A673 (cell line): ENCODE data around the gene SERINC5. TPM values are rescaled to one million over a fixed set of nuclear protein-coding genes. Genes with fewer than 3 reads are reported as not detected.
"Not testable (repeated sequence)": the region's sequence is repeated elsewhere in the genome, so short reads cannot be mapped to it uniquely, and the experiment has no call there.

Source experiments
- Bru-seq: library from RNA; stranded (reverse); fragments of 400-500 nt; gene quantifications from one replicate; lab custom pipeline; 2021; lab: Mats Ljungman, UMichigan
- BruChase-seq, 2 experiments: library from RNA; stranded (reverse); fragments of 400-500 nt; gene quantifications; one replicate each; lab custom pipeline; 2021; lab: Mats Ljungman, UMichigan
- BruUV-seq: library from RNA; stranded (reverse); fragments of 400-500 nt; replicated peaks from 2 replicates; lab custom pipeline; 2021; lab: Mats Ljungman, UMichigan
- CTCF ChIA-PET: fragments of 300-600 bp; sonication (Branson Sonifier 250); formaldehyde crosslinking; loops from one replicate; lab custom pipeline; 2022; ENCODE audit warnings: antibody characterized with exemption; lab: Charles Lee
- POLR2A ChIA-PET: fragments of 300-600 bp; sonication (Branson Sonifier 250); formaldehyde crosslinking; loops from one replicate; lab custom pipeline; 2022; ENCODE audit warnings: antibody characterized with exemption; ENCODE audit not compliant: low non-redundant PET; lab: Charles Lee
- DNase-seq: peaks from one replicate; pipeline ENCODE4 v3.0.0-alpha.2; 2015; ENCODE audit warnings: low spot score
- H3K27ac ChIP-seq: fragments of 200-600 bp; sonication (generic); 2 replicates; pipeline ENCODE4 v1.5.1; 2016; ENCODE audit warnings: mixed run types, low read depth, mild to moderate bottlenecking, mixed read lengths, antibody characterized with exemption, low read length; ENCODE audit not compliant: poor library complexity, severe bottlenecking
- H3K27me3 ChIP-seq: fragments of 200-600 bp; sonication (generic); replicated peaks from 2 replicates; pipeline ENCODE4 v1.6.1; 2017; ENCODE audit warnings: mixed run types, low read depth, mild to moderate bottlenecking, mixed read lengths, antibody characterized with exemption, low read length; ENCODE audit not compliant: insufficient read depth, poor library complexity
- H3K36me3 ChIP-seq: fragments of 200-600 bp; sonication (generic); 2 replicates; pipeline ENCODE4 v1.6.1; 2016; ENCODE audit warnings: mixed run types, mild to moderate bottlenecking, mixed read lengths, antibody characterized with exemption, low read length; ENCODE audit not compliant: insufficient read depth, poor library complexity, severe bottlenecking
- H3K4me1 ChIP-seq: fragments of 200-600 bp; sonication (generic); 2 replicates; pipeline ENCODE4 v1.6.1; 2017; ENCODE audit warnings: mixed run types, mild to moderate bottlenecking, mixed read lengths, antibody characterized with exemption, low read length; ENCODE audit not compliant: insufficient read depth, poor library complexity, severe bottlenecking
- H3K4me3 ChIP-seq: fragments of 200-600 bp; sonication (generic); 2 replicates; pipeline ENCODE4 v1.5.1; 2016; ENCODE audit warnings: low read depth, mixed run types, mild to moderate bottlenecking, mixed read lengths, low read length; ENCODE audit not compliant: poor library complexity, severe bottlenecking
- H3K9me3 ChIP-seq: fragments of 200-600 bp; sonication (generic); 2 replicates; pipeline ENCODE4 v1.6.1; 2016; ENCODE audit warnings: mixed run types, low read depth, mild to moderate bottlenecking, mixed read lengths, antibody characterized with exemption, low read length; ENCODE audit not compliant: poor library complexity, severe bottlenecking
- EZH2 ChIP-seq: fragments of 200-600 bp; sonication (generic); IDR thresholded peaks from 2 replicates; pipeline ENCODE4 v1.6.1; 2017; ENCODE audit warnings: borderline replicate concordance, low read depth, mild to moderate bottlenecking, mixed read lengths, antibody characterized with exemption, low read length; ENCODE audit not compliant: poor library complexity, severe bottlenecking
- intact Hi-C: fragments of 100-400 bp; cut with micrococcal nuclease; formaldehyde crosslinking; loops from one replicate; pipeline ENCODE4 v1.10.0; 2022; ENCODE audit not compliant: unreplicated experiment
- long read RNA-seq: library from polyadenylated mRNA; stranded (forward); transcript quantifications from one replicate; pipeline ENCODE4 v2.0.0, GENCODE V29; 2022
- total RNA-seq: library from RNA; stranded (reverse); gene quantifications from 2 replicates; pipeline ENCODE4 v1.2.3, GENCODE V29; 2021
- TF ChIP-seq, protein P1 (sequence below): fragments of 300-800, 200-600 bp; sonication (generic); conservative IDR thresholded peaks from 2 replicates; pipeline ENCODE4 v1.5.1; 2017; ENCODE audit warnings: low read depth, mild to moderate bottlenecking, antibody characterized with exemption, low read length, moderate library complexity, mixed read lengths

SERINC5 gene
- total RNA-seq: 20.6 and 21.0 TPM in 2 replicates
- Bru-seq, nascent RNA: percentile 60 among the genes with signal in this experiment
- BruChase-seq, experiment 1, labeled RNA remaining after a 2-hour chase: percentile 63 among the genes with signal in this experiment
- percentile 74 among the genes with signal in this experiment for BruChase-seq, experiment 2, labeled RNA remaining after a 6-hour chase
- long read RNA-seq, full-length matches to known transcripts: 1 of 8 reads
- long read RNA-seq, partial matches to known transcripts: 2 of 8 reads
- long read RNA-seq, other reads (novel, unspliced or antisense): 5 of 8 reads

DNA sequence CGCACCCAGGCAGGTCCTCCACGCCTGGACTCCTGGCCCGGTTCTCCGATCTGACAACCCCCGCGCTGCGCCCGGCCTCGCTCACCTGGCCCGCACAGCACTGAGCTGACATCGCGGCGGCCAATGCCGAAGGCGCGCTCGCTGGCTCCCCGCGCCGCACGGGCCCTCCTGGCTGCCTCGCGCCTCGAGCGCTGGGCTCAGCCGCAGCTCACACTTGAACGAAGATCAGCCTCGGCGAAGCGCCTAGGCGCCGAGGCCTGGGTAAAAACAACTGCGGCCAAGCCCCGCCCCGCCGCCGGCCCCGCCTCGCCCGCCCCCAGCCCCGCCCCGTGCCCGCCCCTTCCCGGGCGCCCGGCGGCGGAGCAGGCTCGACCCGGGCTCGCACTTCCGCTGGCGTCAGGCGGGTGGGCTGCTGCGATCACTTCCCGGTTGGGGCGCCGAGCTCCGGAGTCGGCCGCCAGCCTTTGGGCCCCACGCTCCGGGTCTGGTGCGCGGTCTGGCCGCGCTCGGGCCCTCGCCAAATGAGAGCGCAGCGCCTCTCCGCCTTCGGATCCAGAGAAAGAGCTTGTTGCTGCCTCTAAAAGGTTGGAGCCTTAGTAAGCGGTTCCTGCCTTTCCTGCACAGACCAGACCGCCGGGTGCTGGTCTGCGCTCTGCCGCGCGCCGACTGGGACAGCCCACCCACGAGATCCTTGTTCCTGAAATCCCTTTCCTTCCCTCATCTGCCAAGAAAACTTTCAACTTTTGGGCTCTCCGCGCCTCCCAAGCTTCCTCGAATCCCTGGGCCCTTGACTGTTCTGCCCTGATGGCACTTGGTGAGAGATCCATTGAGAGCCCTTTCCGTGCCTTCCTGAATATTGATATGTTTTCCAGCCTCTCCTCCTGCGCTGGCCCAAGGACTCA is at the start of gene SERINC5:
TSS of gene SERINC5 (minus strand) at position 238 of the 902 bp plus-strand sequence. CDS start at position 112, 126 bp downstream.
- H3K27me3 ChIP-seq: no peaks in the 10 kb centered on the region
- no peaks in the 10 kb centered on the region for H3K9me3 ChIP-seq
- no peaks in the 10 kb centered on the region for H3K36me3 ChIP-seq

DNA sequence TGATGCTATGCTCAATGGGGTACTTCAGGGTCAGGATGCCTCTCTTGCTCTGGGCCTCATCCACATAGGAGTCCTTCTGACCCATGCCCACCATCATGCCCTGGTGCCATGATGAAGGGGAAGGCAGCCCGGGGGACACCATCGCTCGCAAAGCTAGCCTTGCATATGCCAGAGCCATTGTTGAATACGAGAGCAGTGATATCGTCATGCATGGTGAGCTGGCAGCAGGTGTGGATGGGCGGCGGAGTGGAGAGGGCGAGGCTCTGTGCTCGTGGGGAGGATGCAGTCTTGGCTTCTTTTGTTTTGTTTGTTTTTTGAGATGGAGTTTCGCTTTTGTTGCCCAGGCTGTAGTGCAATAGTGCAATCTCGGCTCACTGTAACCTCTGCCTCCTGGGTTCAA is 46.8 kb upstream of the SERINC5 start:
- TF ChIP-seq EZH2: no peak
- TF ChIP-seq, protein P1, sequence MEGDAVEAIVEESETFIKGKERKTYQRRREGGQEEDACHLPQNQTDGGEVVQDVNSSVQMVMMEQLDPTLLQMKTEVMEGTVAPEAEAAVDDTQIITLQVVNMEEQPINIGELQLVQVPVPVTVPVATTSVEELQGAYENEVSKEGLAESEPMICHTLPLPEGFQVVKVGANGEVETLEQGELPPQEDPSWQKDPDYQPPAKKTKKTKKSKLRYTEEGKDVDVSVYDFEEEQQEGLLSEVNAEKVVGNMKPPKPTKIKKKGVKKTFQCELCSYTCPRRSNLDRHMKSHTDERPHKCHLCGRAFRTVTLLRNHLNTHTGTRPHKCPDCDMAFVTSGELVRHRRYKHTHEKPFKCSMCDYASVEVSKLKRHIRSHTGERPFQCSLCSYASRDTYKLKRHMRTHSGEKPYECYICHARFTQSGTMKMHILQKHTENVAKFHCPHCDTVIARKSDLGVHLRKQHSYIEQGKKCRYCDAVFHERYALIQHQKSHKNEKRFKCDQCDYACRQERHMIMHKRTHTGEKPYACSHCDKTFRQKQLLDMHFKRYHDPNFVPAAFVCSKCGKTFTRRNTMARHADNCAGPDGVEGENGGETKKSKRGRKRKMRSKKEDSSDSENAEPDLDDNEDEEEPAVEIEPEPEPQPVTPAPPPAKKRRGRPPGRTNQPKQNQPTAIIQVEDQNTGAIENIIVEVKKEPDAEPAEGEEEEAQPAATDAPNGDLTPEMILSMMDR: no peak
- H3K9me3 ChIP-seq: no peaks in the 10 kb centered on the region
- ChIA-PET POLR2A (no interaction called here), CTCF (no interaction called here)
- H3K4me3 ChIP-seq: no peak overlapping the region
- no peak for DNase-seq
- no peaks in the 10 kb centered on the region for H3K4me1 ChIP-seq
- H3K27me3 ChIP-seq: no peaks in the 10 kb centered on the region
- intact Hi-C loops: no loop called here
- no peaks in the 10 kb centered on the region for H3K36me3 ChIP-seq
- BruUV-seq: no TSS peak
- no peak overlapping the region for H3K27ac ChIP-seq

More for the DNA sequence above, at the start of gene SERINC5:
- peaks cover 19% of the 10 kb centered on the region for H3K4me1 ChIP-seq
- peak within 1 kb of the TSS; percentile 96 for H3K27ac ChIP-seq
- CTCF ChIA-PET: interaction anchor here (0.7 kb wide), 1 partner anchor 52 kb away, joined by 8 read pairs; no protein-coding TSS in a partner anchor
- TF ChIP-seq, protein P1: no peak
- TF ChIP-seq EZH2: no peak
- intact Hi-C loops: no loop called here
- H3K4me3 ChIP-seq: peak within 1 kb of the TSS; percentile 69
- BruUV-seq: no TSS peak
- POLR2A ChIA-PET: interaction anchor here (0.7 kb wide), 1 partner anchor 139 kb away, joined by 3 read pairs; no protein-coding TSS in a partner anchor
- DNase-seq: peak; percentile 88

DNA sequence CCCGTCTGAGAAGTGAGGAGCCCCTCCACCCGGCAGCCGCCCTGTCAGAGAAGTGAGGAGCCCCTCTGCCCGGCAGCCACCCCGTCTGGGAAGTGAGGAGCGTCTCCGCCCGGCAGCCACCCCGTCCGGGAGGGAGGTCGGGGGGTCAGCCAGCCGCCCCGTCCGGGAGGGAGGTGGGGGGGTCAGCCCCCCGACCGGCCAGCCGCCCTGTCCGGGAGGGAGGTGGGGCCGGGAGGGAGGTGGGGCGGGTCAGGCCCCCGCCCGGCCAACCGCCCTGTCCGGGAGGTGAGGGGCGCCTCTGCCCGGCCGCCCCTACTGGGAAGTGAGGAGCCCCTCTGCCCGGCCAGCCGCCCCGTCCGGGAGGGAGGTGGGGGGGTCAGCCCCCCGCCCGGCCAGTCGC is 45.5 kb upstream of the SERINC5 start:
- intact Hi-C loops, BruUV-seq, DNase-seq, H3K36me3 ChIP-seq, H3K9me3 ChIP-seq, H3K27me3 ChIP-seq, H3K4me1 ChIP-seq, H3K27ac ChIP-seq, POLR2A ChIA-PET, CTCF ChIA-PET, H3K4me3 ChIP-seq: not testable (repeated sequence)

DNA sequence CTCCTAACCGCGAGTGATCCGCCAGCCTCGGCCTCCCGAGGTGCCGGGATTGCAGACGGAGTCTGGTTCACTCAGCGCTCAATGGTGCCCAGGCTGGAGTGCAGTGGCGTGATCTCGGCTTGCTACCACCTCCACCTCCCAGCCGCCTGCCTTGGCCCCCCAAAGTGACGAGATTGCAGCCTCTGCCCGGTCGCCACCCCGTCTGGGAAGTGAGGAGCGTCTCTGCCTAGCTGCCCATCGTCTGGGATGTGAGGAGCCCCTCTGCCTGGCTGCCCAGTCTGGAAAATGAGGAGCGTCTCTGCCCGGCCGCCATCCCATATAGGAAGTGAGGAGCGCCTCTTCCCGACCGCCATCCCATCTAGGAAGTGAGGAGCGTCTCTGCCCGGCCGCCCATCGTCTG is 44.9 kb upstream of the SERINC5 start:
- POLR2A ChIA-PET, intact Hi-C loops, H3K36me3 ChIP-seq, H3K9me3 ChIP-seq, BruUV-seq, H3K27me3 ChIP-seq, DNase-seq, H3K4me1 ChIP-seq, CTCF ChIA-PET, H3K27ac ChIP-seq, H3K4me3 ChIP-seq: not testable (repeated sequence)
